Measurements from ENCODE around the gene CLEC7A.

CLEC7A gene

GRCh38 chr12:10122689-10123088, 7.3 kb downstream of the CLEC7A start:
- TF ChIP-seq SIN3A (IDR thresholded peaks at IDR 0.05; ENCODE audit: borderline replicate concordance, insufficient read depth, low read length) (no peak), FOXP2 (optimal IDR thresholded peaks at IDR 0.05; ENCODE audit: borderline replicate concordance, extremely low read depth, extremely low read length, insufficient read depth) (no peak), POLR2AphosphoS5 (IDR thresholded peaks at IDR 0.05; ENCODE audit: low read depth, low read length) (no peak), REST (IDR thresholded peaks at IDR 0.05; ENCODE audit: insufficient read depth in 1 of 2, low read depth in 2 of 2, low read length in 2 of 2) (no peak), TAF1 (IDR thresholded peaks at IDR 0.05; ENCODE audit: borderline replicate concordance, insufficient read depth, low read length) (no peak)

- TF ChIP-seq TAF1 (IDR thresholded peaks at IDR 0.05; ENCODE audit: borderline replicate concordance, insufficient read depth, low read length) (no peak), REST (IDR thresholded peaks at IDR 0.05; ENCODE audit: insufficient read depth in 1 of 2, low read depth in 2 of 2, low read length in 2 of 2) (no peak), POLR2AphosphoS5 (IDR thresholded peaks at IDR 0.05; ENCODE audit: low read depth, low read length) (no peak), SIN3A (IDR thresholded peaks at IDR 0.05; ENCODE audit: borderline replicate concordance, insufficient read depth, low read length) (no peak), FOXP2 (optimal IDR thresholded peaks at IDR 0.05; ENCODE audit: borderline replicate concordance, extremely low read depth, extremely low read length, insufficient read depth) (no peak)
Observed at GRCh38 chr12:10121278-10121677, 8.7 kb downstream of the CLEC7A start.

- TF ChIP-seq REST (IDR thresholded peaks at IDR 0.05; ENCODE audit: insufficient read depth in 1 of 2, low read depth in 2 of 2, low read length in 2 of 2), result no peak
- TF ChIP-seq TAF1 (IDR thresholded peaks at IDR 0.05; ENCODE audit: borderline replicate concordance, insufficient read depth, low read length), result no peak
- no peak for TF ChIP-seq POLR2AphosphoS5 (IDR thresholded peaks at IDR 0.05; ENCODE audit: low read depth, low read length)
- no peak for TF ChIP-seq SIN3A (IDR thresholded peaks at IDR 0.05; ENCODE audit: borderline replicate concordance, insufficient read depth, low read length)
- no peak for TF ChIP-seq FOXP2 (optimal IDR thresholded peaks at IDR 0.05; ENCODE audit: borderline replicate concordance, extremely low read depth, extremely low read length, insufficient read depth)
Observed at GRCh38 chr12:10119066-10119465, 10.9 kb downstream of the CLEC7A start.

- TF ChIP-seq TAF1 (IDR thresholded peaks at IDR 0.05; ENCODE audit: borderline replicate concordance, insufficient read depth, low read length), result no peak
- no peak for TF ChIP-seq FOXP2 (optimal IDR thresholded peaks at IDR 0.05; ENCODE audit: borderline replicate concordance, extremely low read depth, extremely low read length, insufficient read depth)
- no peak for TF ChIP-seq POLR2AphosphoS5 (IDR thresholded peaks at IDR 0.05; ENCODE audit: low read depth, low read length)
- no peak for TF ChIP-seq SIN3A (IDR thresholded peaks at IDR 0.05; ENCODE audit: borderline replicate concordance, insufficient read depth, low read length)
- no peak for TF ChIP-seq REST (IDR thresholded peaks at IDR 0.05; ENCODE audit: insufficient read depth in 1 of 2, low read depth in 2 of 2, low read length in 2 of 2)
Observed at GRCh38 chr12:10115890-10116289, 14.1 kb downstream of the CLEC7A start.

GRCh38 chr12:10115311-10115710, 14.7 kb downstream of the CLEC7A start:
- no peak for TF ChIP-seq SIN3A (IDR thresholded peaks at IDR 0.05; ENCODE audit: borderline replicate concordance, insufficient read depth, low read length)
- TF ChIP-seq POLR2AphosphoS5 (IDR thresholded peaks at IDR 0.05; ENCODE audit: low read depth, low read length), result no peak
- TF ChIP-seq REST (IDR thresholded peaks at IDR 0.05; ENCODE audit: insufficient read depth in 1 of 2, low read depth in 2 of 2, low read length in 2 of 2), result no peak
- TF ChIP-seq FOXP2 (optimal IDR thresholded peaks at IDR 0.05; ENCODE audit: borderline replicate concordance, extremely low read depth, extremely low read length, insufficient read depth), result no peak
- TF ChIP-seq TAF1 (IDR thresholded peaks at IDR 0.05; ENCODE audit: borderline replicate concordance, insufficient read depth, low read length), result no peak

All from PFSK-1 (cell line).